Duodenal mucosa (tissue), 2 donors: Measurements from ENCODE around the gene SPEM1.

Source experiments
- H3K27ac ChIP-seq: one replicate; pipeline ENCODE4 v1.7.0; 2013; ENCODE audit warnings: low read depth, low read length
- H3K27me3 ChIP-seq, 2 donors: one replicate each; pipeline ENCODE4 v1.7.0; 2013; ENCODE audit warnings: low read length in 2 of 2, control low read depth in 1 of 2; ENCODE audit not compliant: insufficient read depth in 2 of 2, control insufficient read depth in 1 of 2
- H3K36me3 ChIP-seq, 2 donors: one replicate each; pipeline ENCODE4 v1.7.0; 2013; ENCODE audit warnings: low read length in 2 of 2, control low read depth in 1 of 2; ENCODE audit not compliant: insufficient read depth in 2 of 2, control insufficient read depth in 1 of 2
- H3K4me1 ChIP-seq, 2 donors: one replicate each; pipeline ENCODE4 v1.7.0; 2013; ENCODE audit warnings: low read length in 2 of 2, control low read depth in 1 of 2; ENCODE audit not compliant: insufficient read depth in 2 of 2, control insufficient read depth in 1 of 2
- H3K4me3 ChIP-seq, 2 donors: one replicate each; pipeline ENCODE4 v1.7.0; 2013; ENCODE audit warnings: low read length in 2 of 2, low read depth in 1 of 2
- H3K9ac ChIP-seq, 2 donors: one replicate each; pipeline ENCODE4 v1.7.0; 2013; ENCODE audit warnings: low read length in 2 of 2, low read depth in 1 of 2
- H3K9me3 ChIP-seq, 2 donors: one replicate each; pipeline ENCODE4 v1.7.0; 2013; ENCODE audit warnings: low read length in 2 of 2, control low read depth in 1 of 2; ENCODE audit not compliant: control insufficient read depth in 1 of 2

SPEM1 gene

DNA sequence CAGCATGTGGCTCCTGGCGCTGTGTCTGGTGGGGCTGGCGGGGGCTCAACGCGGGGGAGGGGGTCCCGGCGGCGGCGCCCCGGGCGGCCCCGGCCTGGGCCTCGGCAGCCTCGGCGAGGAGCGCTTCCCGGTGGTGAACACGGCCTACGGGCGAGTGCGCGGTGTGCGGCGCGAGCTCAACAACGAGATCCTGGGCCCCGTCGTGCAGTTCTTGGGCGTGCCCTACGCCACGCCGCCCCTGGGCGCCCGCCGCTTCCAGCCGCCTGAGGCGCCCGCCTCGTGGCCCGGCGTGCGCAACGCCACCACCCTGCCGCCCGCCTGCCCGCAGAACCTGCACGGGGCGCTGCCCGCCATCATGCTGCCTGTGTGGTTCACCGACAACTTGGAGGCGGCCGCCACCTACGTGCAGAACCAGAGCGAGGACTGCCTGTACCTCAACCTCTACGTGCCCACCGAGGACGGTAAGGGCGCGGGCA lies 11.8 kb upstream of the SPEM1 start:
- H3K9me3 ChIP-seq: no peaks in the 10 kb centered on the region
- peaks cover 4 to 12% of the 10 kb centered on the region in 2 donors for H3K27me3 ChIP-seq
- no peak overlapping the region for H3K27ac ChIP-seq
- peaks cover under 1 to 5% of the 10 kb centered on the region in 2 donors for H3K4me1 ChIP-seq
- no peak overlapping the region for H3K9ac ChIP-seq
- H3K4me3 ChIP-seq: no peak overlapping the region
- no peaks in the 10 kb centered on the region for H3K36me3 ChIP-seq

DNA sequence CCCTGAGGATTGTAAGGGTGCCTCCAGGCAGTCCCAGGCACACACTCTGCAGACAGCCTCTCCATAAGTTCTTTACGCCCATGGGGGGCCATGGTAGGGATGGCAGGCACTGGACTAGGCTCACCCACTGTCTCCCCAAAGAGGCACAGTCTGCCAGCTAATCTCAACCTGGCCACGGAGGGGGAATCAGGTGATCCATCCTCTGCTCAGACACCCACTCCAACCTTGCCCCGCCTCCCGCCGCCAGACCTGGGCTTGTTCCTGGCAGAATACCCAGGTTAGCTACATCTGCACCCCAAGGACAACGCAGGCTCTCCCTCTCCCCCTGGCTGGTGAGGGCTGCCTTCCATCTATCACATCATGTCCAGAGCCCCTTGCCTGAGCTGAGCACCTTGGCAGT lies 11.3 kb upstream of the SPEM1 start:
- Histone ChIP-seq H3K9me3 (no peaks in the 10 kb centered on the region), H3K9ac (no peak overlapping the region), H3K27ac (no peak overlapping the region)

GRCh38 chr17:7409716-7410115 lies 10.4 kb upstream of the SPEM1 start:
- Histone ChIP-seq H3K9ac (no peak overlapping the region), H3K9me3 (no peaks in the 10 kb centered on the region), H3K4me3 (no peak overlapping the region), H3K27ac (no peak overlapping the region), H3K27me3 (peaks cover 4 to 12% of the 10 kb centered on the region in 2 donors), H3K4me1 (peaks cover 0 to 5% of the 10 kb centered on the region in 2 donors), H3K36me3 (no peaks in the 10 kb centered on the region)

More for the DNA sequence above, 11.3 kb upstream of the SPEM1 start:
- H3K4me3 ChIP-seq: no peak overlapping the region
- H3K4me1 ChIP-seq: peaks cover 0 to 5% of the 10 kb centered on the region in 2 donors
- peaks cover 4 to 12% of the 10 kb centered on the region in 2 donors for H3K27me3 ChIP-seq
- no peaks in the 10 kb centered on the region for H3K36me3 ChIP-seq

DNA sequence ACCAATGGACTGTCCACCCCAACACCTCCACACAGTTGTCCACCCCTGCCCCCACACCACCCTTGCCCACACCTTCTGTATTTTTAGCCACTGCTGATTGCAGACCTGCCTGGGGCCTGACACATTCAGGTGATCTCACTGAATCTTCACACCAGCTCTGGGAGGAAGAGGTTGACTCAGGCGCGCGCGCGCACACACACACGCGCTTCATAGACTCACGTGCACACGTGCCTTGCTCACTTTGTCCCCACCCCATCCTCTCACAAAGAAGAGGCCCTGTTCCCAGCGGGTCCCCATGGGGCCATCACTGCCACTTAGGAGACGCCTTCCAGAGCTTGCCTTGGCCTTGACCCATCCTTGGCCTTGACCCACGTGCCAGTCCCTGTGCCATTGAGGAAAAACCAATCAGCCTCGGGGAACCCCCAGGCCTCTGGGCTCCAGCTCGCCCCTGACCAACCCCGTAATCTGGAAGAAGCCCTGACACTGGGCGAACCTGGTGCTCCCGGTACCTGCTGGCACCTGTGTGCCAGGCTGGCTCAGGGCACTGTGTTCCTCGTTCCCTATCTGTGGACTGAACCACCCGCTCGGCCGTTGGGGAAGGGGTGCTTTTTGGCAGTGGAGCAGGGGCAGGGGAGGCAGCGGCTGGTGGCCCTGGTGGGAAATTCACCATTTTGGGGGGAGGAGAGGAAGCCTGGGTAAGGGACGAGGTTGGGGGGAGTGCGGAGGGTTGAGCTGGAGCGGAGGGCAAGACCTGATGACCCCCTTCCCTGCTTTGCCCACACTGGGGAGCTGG lies 9.3 kb upstream of the SPEM1 start:
- Histone ChIP-seq H3K4me3 (no peak overlapping the region), H3K27me3 (peaks cover 4 to 8% of the 10 kb centered on the region in 2 donors), H3K4me1 (peaks cover 0 to 5% of the 10 kb centered on the region in 2 donors), H3K27ac (no peak overlapping the region), H3K9me3 (no peaks in the 10 kb centered on the region), H3K9ac (no peak overlapping the region), H3K36me3 (no peaks in the 10 kb centered on the region)

GRCh38 chr17:7411427-7411750 lies 8.7 kb upstream of the SPEM1 start:
- no peak overlapping the region for H3K27ac ChIP-seq

GRCh38 chr17:7413346-7413985 lies 6.7 kb upstream of the SPEM1 start:
- Histone ChIP-seq H3K27ac (no peak overlapping the region), H3K9ac (no peak overlapping the region), H3K27me3 (peaks cover 0 to 4% of the 10 kb centered on the region in 2 donors), H3K36me3 (no peaks in the 10 kb centered on the region), H3K4me3 (no peak overlapping the region), H3K4me1 (peaks cover 0 to 4% of the 10 kb centered on the region in 2 donors), H3K9me3 (no peaks in the 10 kb centered on the region)

More at GRCh38 chr17:7411427-7411750, 8.7 kb upstream of the SPEM1 start:
- no peaks in the 10 kb centered on the region for H3K9me3 ChIP-seq
- peaks cover 0 to 5% of the 10 kb centered on the region in 2 donors for H3K4me1 ChIP-seq
- H3K4me3 ChIP-seq: no peak overlapping the region
- no peak overlapping the region for H3K9ac ChIP-seq
- H3K27me3 ChIP-seq: peaks cover 3 to 4% of the 10 kb centered on the region in 2 donors
- H3K36me3 ChIP-seq: no peaks in the 10 kb centered on the region

DNA sequence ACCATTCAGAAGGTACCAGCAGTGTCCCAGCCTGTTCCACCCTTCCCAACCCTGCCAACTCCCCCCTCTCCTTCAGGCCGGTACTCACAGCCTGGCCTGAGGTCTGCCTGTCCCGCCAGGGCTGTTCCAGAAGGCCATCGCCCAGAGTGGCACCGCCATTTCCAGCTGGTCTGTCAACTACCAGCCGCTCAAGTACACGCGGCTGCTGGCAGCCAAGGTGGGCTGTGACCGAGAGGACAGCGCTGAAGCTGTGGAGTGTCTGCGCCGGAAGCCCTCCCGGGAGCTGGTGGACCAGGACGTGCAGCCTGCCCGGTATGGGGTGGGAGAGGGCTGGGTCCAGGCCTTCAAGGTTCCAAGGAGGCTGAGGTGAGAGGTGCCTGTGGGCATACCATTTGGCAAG lies 5.3 kb upstream of the SPEM1 start:
- no peak overlapping the region for H3K9ac ChIP-seq
- H3K27ac ChIP-seq: no peak overlapping the region
- no peak overlapping the region for H3K4me3 ChIP-seq
- no peaks in the 10 kb centered on the region for H3K4me1 ChIP-seq
- no peaks in the 10 kb centered on the region for H3K9me3 ChIP-seq
- H3K36me3 ChIP-seq: no peaks in the 10 kb centered on the region
- H3K27me3 ChIP-seq: no peaks in the 10 kb centered on the region

DNA sequence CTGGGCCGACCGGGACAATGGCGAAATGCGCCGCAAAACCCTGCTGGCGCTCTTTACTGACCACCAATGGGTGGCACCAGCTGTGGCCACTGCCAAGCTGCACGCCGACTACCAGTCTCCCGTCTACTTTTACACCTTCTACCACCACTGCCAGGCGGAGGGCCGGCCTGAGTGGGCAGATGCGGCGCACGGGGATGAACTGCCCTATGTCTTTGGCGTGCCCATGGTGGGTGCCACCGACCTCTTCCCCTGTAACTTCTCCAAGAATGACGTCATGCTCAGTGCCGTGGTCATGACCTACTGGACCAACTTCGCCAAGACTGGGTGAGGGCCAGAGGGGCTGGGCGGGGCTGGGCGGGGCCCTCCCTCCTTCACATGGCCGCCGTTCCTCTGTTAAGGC lies 4.3 kb upstream of the SPEM1 start:
- H3K4me1 ChIP-seq: no peaks in the 10 kb centered on the region
- H3K9ac ChIP-seq: no peak overlapping the region
- H3K27me3 ChIP-seq: no peaks in the 10 kb centered on the region
- no peak overlapping the region for H3K4me3 ChIP-seq
- H3K27ac ChIP-seq: no peak overlapping the region
- H3K9me3 ChIP-seq: no peaks in the 10 kb centered on the region
- H3K36me3 ChIP-seq: no peaks in the 10 kb centered on the region

DNA sequence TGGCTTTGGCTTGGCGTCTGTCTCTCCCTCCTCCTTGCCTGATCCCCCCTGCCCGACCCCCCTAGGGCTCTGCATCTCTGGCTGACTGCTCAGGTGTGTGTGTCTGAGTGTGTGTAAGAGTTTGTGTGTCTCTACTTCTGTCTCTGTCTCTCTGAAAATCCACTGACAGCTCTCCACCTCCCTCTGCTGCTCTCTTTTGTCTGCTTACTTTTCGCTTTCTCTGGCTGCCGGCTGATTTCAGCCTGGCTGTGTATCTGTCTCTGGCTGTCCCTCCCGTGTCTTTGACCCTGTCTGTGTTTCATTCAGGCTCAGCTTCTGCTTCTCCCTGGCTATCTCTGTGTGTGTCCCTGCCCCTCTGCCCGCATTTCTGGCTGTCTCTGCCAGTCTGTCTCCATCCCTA lies 3.8 kb upstream of the SPEM1 start:
- Histone ChIP-seq H3K27me3 (no peaks in the 10 kb centered on the region), H3K9ac (no peak overlapping the region), H3K9me3 (no peaks in the 10 kb centered on the region), H3K27ac (no peak overlapping the region), H3K4me1 (no peaks in the 10 kb centered on the region), H3K4me3 (no peak overlapping the region), H3K36me3 (no peaks in the 10 kb centered on the region)

GRCh38 chr17:7417056-7417655 lies 3.0 kb upstream of the SPEM1 start:
- no peak overlapping the region for H3K9ac ChIP-seq
- no peaks in the 10 kb centered on the region for H3K9me3 ChIP-seq
- H3K27me3 ChIP-seq: no peaks in the 10 kb centered on the region
- H3K4me1 ChIP-seq: no peaks in the 10 kb centered on the region
- no peak overlapping the region for H3K27ac ChIP-seq
- H3K4me3 ChIP-seq: no peak overlapping the region
- H3K36me3 ChIP-seq: no peaks in the 10 kb centered on the region
